ENCODE data around the gene THOC6.
"Not testable (repeated sequence)": the region's sequence is repeated elsewhere in the genome, so short reads cannot be mapped to it uniquely, and the experiment has no call there.

Gene THOC6

GRCh38 chr16:3057181-3058138, 33.6 kb downstream of the THOC6 start:
- DNase-seq = no peak

- no peak for DNase-seq
These were observed 34.5 kb downstream of the THOC6 start for GRCh38 chr16:3058139-3059030.

- DNase-seq = peak; percentile 32
These were observed 35.3 kb downstream of the THOC6 start for GRCh38 chr16:3059041-3059722.

GRCh38 chr16:3059723-3060242, 35.9 kb downstream of the THOC6 start:
- DNase-seq = no peak

GRCh38 chr16:3060339-3061127, 36.7 kb downstream of the THOC6 start:
- no peak for DNase-seq

- no peak for DNase-seq
These were observed 38.7 kb downstream of the THOC6 start for GRCh38 chr16:3062553-3062952.

- no peak for DNase-seq
These were observed 40.0 kb downstream of the THOC6 start for GRCh38 chr16:3063625-3064386.

GRCh38 chr16:3065069-3065741, 41.4 kb downstream of the THOC6 start, which contains the start of gene IL32:
Gene IL32 (plus strand): TSS chr16:3065640. CDS start chr16:3065812, 172 bp downstream.
- DNase-seq = no peak

GRCh38 chr16:3065742-3066439, 42.1 kb downstream of the THOC6 start:
- no peak for DNase-seq

GRCh38 chr16:3066440-3066748, 42.6 kb downstream of the THOC6 start:
- no peak for DNase-seq

- DNase-seq = no peak
These were observed 44.7 kb downstream of the THOC6 start for GRCh38 chr16:3068487-3068886.

- DNase-seq = not testable (repeated sequence)
These were observed 45.3 kb downstream of the THOC6 start for GRCh38 chr16:3069146-3069545.

GRCh38 chr16:3070608-3071111, 46.8 kb downstream of the THOC6 start:
- DNase-seq = no peak

- DNase-seq = no peak
These were observed 47.8 kb downstream of the THOC6 start for GRCh38 chr16:3071655-3072054.

GRCh38 chr16:3072148-3072547, 48.3 kb downstream of the THOC6 start:
- not testable (repeated sequence) for DNase-seq

GRCh38 chr16:3072576-3073263, 48.9 kb downstream of the THOC6 start:
- not testable (repeated sequence) for DNase-seq

- no peak for DNase-seq
These were observed 49.6 kb downstream of the THOC6 start for GRCh38 chr16:3073448-3073847.

GRCh38 chr16:3074860-3075522, 51.2 kb downstream of the THOC6 start:
- no peak for DNase-seq

GRCh38 chr16:3075523-3075915, 51.7 kb downstream of the THOC6 start:
- no peak for DNase-seq

Measured in NCI-H1436 treated with DMSO at 0.1 percent for 48 hours (cell line).